HG03159 (cell line): ENCODE data around the gene PHKG2.
"Not testable (repeated sequence)": the region's sequence is repeated elsewhere in the genome, so short reads cannot be mapped to it uniquely, and the experiment has no call there.

Experiments used
- ATAC-seq: cut with Tn5 transposase; IDR thresholded peaks from one replicate; pipeline ENCODE4 v1.9.1; 2021; ENCODE audit warnings: mild to moderate bottlenecking, moderate library complexity; ENCODE audit not compliant: unreplicated experiment

The PHKG2 gene, protein sequence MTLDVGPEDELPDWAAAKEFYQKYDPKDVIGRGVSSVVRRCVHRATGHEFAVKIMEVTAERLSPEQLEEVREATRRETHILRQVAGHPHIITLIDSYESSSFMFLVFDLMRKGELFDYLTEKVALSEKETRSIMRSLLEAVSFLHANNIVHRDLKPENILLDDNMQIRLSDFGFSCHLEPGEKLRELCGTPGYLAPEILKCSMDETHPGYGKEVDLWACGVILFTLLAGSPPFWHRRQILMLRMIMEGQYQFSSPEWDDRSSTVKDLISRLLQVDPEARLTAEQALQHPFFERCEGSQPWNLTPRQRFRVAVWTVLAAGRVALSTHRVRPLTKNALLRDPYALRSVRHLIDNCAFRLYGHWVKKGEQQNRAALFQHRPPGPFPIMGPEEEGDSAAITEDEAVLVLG

DNA sequence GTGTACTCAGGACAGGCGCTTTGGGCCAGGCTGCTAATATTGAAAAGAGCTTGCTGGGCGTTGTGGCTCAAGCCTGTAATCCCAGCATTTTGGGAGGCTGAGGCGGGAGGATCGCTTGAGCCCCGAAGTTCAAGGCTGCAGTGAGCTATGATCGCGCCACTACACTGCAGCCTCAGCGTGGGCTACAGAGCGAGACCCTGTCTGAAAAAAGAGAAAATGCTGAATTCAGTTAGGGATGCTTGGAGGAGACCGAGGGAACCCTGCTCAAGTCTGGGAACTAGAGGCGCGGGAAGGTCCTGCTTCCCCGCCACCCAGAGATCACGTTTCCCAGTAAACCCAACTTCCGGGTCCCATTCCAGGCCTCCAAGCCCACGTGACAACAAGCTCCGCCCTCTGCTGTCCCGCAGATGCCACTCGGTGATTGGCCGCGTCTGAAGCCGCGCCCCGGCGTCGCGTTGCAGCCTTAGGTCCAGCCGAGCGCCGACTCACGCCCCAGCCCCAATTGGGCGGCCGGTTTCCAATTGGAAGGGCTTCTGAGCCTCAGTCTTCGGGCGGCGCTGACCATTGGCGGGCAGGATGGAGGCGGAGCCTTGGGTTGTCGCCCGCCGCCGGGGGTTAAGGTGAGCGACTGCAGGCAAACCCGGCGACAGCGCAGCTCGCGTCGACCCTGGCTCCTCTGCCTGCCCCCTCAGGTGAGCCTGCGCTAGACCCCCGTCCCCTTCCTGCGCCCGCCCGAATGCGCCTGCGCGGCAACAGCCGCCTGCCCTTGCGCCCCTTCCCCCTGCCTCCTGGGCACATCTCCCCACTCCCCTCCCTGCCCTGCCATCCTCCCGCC, at the start of gene PHKG2:
Gene PHKG2 (plus strand): TSS at position 627 of the 835 bp plus-strand sequence. CDS start 396 bp downstream, outside the sequence.
- ATAC-seq: peak; percentile 96

DNA sequence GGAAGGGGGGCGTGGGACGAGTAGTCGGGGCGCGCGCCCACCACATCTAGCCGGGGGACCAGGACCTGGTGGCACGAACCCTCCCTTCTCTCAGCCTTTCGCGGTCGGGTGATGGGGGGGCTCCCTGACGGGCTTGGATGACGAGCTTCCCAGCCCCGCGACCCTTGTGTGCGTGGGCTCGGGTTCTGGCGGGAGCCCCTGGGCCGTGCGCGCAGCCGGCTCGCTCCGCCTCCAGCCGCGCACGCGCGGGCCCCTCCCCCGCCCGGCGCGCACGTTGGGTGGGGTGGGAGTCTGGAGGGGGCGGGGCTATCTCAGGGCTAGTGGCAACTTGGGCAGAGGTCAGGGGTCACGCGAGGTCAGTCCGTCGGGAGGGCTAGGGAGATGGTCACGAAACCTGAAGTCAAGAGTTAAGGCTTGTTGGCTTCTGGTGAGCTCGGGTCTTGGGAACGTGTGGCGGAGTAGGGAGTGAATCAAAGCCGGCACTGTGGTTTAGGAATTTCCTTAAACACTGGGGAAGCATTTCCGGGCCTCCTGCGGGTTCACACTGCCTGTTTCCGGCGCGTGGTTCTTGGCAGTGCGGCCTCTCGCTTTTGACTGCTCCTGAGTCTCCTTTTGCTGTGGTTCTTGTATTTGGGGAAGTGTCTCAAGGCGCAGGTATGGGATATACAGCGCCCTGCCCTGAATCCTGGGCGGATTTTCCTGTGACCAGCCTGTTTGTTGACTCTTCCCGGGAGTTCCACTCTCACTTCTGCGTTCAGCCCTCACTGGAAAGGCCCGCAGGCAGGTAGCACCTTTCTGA, 49.2 kb upstream of the PHKG2 start, which contains the start of gene SRCAP:
Gene SRCAP (plus strand): TSS at position 356 of the 799 bp plus-strand sequence. CDS start 1,654 bp downstream, outside the sequence.
- ATAC-seq: peak; percentile 27

DNA sequence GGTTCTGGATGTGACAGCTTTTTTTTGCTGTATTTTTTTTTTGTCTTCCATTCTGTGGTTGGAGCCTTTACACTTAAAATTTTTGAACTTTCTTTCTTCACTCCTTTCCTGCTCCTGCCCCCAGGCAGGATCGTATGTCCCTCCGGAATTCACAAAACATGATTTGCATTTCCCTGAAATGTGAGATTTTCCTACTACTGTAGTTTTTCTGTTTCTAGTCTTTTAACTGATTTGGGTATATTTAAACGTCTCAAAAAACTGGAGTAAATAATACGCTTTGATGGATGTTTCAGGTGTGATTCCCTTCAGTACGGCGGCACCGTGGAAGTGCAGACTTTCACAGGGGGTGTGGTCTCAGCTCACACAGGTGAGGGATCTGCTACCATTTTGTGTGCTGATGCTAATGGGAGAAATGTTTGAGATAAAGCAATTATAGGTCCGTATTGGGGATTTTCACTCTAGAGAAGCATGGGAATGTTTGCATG, 48.6 kb upstream of the PHKG2 start:
- no peak for ATAC-seq

DNA sequence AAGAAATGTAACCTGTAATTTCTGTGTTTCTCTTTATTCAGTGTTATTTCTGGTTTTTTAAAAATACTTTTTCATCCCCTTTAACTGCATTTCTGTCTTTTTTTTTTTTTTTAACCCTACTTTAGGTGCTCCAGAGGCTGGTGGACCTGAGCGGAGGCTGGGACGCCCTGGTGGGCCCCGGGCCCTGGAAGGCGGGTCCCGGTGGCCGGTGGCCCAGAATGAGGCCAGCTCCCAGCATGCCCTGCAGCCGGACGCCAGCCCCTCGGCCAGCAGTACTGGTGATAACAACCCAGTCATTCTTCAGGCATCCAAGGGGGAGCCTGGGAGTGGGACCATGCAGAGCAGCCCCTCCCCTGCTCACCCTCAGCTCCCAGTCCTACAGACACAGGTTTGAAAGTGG, 47.7 kb upstream of the PHKG2 start:
- no peak for ATAC-seq

DNA sequence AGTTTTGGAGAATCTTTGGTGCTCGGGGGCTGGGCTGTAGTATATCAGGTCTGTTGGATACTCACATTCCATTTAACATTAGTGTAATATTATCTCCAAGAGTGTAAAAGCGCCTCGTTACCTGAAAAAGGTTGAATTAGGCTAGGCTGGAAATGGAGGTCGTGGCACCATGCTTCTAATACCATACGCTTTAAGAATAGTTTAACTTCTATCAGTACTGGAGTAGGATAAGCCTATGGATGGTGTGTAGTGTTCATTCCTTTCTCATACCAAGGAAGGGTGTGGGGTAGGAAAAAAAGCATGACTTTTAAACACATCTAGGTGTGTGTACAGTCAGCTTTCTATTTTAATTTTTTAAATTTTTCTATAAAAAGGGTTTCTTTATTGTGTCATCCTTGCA, 47.3 kb upstream of the PHKG2 start:
- ATAC-seq: no peak

DNA sequence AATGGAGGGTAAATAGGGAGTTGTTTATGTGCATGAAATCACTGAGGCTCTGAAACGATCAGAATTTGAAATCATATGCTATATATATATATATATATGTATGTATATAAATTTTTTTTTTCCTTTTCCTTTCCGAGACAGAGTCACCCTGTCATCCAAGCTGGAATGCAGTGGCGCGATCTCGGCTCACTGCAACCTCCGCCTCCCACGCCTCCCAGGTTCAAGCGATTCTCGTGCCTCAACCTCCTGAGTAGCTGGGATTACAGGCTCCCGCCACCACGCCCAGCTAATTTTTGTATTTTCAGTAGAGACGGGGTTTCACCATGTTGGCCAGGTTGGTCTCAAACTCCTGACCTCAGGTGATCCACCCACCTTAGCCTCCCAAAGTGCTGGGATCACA, 45.2 kb upstream of the PHKG2 start:
- ATAC-seq: not testable (repeated sequence)

DNA sequence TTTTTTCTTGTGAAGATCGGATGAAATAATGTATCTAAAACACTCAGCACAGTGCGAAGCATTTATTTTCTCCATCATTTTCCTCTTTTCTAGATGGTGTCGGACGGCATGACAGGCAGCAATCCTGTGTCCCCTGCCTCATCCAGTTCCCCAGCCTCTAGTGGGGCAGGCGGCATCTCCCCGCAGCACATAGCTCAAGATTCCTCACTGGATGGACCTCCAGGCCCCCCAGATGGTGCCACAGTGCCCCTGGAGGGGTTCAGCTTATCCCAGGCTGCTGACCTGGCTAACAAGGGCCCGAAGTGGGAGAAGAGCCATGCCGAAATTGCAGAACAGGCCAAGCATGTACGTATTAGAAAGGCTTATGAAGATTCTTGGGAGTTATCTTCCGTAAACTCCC, 44.3 kb upstream of the PHKG2 start:
- ATAC-seq: no peak

DNA sequence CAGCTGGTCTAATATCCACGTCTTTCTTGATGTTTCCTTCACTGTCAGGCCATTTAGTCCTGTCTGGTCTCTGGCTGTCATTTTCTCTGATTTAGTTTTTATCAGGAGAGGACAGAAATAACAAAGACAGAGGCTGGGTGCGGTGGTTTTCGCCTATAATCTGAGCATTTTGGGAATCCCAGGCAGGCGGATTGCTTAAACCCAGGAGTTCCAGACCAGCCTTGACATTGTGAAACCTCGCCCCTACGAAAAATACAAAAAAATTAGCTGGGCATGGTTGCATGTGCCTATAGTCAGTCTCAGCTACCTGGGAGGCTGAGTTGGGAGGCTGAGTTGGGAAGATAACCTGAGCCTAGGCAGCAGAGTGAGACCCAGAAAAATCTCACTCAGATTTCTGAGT, 42.2 kb upstream of the PHKG2 start:
- ATAC-seq: no peak

DNA sequence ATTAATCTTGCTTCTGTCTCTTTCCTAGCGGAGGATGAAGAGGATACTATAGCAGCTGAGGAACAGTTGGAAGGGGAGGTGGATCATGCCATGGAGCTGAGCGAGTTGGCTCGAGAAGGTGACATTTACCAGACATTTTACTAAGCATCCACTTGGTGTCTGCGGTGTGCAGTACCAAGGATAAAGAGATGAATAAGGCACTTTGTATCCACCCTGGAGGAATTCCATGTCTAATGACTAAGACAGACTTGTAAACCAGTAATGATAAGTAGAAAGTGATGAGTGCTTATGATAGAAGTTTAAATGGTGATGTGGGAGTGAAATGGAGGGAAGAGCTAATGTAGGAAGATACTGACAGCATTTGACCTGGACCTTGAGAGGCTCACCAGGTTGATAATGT, 37.3 kb upstream of the PHKG2 start:
- no peak for ATAC-seq

DNA sequence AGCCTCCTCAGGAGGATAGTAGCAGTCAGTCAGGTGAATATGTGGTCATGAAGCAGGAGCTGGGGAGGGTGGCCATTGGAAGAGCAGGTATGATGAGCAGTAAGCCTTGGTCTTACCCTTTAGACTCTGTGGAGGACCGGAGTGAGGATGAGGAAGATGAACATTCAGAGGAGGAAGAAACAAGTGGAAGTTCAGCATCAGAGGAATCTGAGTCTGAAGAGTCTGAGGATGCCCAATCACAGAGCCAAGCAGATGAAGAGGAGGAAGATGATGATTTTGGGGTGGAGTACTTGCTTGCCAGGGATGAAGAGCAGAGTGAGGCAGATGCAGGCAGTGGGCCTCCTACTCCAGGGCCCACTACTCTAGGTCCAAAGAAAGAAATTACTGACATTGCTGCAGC, 36.5 kb upstream of the PHKG2 start:
- no peak for ATAC-seq

DNA sequence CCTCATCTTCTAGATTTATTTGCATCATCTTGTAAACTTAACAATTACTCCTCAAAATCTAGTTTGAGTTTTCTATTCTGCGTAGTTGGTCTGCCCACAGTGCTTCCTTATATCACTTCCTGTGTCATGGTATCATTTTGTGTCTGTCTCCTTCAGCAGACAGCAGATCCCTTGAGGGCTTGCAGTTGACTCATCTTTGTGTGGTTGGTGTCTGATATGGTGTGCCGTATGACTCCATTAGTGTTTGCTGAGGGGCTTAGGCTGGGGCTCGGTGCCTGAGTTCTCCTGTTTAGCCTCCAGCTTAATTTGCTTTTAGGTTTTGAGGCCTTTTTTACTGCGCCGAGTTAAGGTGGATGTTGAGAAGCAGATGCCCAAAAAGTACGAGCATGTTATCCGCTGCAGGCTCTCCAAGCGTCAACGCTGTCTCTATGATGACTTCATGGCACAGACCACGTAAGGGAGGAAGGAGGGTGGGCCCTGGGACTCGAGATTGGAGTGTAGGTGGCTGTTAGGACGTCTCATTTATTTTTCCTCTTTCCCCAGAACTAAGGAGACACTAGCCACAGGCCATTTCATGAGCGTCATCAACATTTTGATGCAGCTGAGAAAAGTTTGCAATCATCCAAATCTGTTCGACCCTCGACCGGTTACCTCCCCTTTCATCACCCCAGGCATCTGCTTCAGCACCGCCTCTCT, 32.3 kb upstream of the PHKG2 start:
- no peak for ATAC-seq

DNA sequence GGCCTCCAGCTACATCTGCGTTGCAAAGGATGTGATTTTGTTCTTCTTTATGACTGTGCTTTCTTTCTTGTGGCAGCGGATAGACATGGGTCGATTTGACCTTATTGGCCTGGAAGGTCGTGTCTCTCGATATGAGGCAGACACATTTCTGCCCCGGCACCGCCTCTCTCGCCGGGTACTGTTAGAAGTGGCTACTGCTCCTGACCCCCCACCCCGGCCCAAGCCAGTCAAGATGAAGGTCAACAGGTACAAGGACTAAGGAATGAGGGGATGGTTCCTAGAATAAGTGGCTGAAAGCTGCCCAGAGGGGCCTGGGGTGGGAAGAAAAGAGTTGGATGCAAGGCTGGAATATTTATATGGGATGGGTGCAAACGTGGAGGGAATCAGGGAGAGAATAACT, 28.1 kb upstream of the PHKG2 start:
- no peak for ATAC-seq

DNA sequence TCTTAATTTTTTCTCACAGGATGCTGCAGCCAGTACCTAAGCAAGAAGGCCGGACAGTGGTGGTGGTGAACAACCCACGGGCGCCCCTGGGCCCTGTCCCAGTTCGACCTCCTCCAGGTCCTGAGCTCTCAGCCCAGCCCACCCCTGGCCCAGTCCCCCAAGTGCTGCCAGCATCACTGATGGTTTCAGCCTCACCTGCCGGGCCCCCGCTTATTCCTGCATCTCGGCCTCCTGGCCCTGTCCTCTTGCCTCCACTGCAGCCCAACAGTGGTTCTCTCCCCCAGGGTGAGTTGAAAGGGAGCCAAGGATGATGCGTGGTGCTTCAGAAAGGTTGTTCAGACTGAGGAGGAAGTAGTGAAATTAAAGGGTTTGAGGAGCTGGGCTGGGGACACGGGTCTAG, 27.5 kb upstream of the PHKG2 start:
- ATAC-seq: no peak

DNA sequence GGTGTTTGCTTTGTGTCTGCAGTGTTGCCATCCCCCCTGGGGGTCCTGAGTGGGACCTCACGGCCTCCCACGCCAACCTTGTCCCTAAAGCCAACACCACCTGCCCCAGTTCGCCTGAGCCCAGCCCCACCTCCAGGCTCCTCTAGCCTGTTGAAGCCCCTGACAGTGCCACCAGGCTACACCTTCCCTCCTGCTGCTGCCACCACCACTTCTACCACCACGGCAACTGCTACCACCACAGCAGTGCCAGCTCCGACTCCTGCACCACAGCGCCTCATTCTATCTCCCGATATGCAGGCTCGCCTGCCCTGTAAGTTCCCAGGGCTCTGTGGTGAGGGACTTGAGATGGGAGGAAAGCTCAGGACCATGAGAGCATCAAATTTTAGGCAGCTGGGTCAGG, 27.1 kb upstream of the PHKG2 start:
- ATAC-seq: no peak

DNA sequence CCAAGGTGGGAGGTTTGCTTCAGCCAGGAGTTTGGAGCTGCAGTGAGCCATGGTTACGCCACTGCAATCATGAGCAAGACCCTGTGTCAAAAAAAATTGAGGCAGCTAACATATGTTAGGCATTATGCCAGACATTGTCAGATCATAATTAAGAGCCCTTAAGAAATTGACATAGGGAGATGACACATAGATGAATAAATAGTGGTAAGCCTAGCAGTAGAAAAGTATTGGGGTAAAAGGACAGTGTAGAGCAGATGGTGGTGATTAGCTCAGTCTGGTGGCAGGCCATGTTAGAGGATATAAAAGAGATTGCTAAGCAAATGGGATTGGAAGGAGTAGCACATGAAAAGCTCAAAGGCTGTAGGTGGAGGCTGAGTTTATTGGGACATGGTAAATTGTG, 26.6 kb upstream of the PHKG2 start:
- ATAC-seq: no peak

DNA sequence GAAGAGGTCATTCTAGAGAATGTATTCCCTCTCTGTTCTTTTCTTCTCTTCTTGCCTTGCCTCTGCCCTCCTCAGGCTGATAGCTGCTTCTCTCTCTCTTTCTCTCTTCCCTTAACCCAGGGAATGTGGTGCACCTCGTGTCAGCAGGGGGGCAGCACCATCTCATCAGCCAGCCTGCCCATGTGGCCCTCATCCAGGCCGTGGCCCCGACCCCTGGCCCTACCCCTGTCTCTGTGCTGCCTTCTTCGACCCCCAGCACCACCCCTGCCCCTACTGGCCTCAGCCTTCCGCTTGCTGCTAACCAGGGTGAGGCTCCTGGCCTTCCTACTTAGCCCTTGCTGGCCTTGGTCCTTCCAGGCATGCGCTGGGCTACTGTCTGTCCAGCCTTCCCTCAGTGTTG, 25.8 kb upstream of the PHKG2 start:
- no peak for ATAC-seq

DNA sequence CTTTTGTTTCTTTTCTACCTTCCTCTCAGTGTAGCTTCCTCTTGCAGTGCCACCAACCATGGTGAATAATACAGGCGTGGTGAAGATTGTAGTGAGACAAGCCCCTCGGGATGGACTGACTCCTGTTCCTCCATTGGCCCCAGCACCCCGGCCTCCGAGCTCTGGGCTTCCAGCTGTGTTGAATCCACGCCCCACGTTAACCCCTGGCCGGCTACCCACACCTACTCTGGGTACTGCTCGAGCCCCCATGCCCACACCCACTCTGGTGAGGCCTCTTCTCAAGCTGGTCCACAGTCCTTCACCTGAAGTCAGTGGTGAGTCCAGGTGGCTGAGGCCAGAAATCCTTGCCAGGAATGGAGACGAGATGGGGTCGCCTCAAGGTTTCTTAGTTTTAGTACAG, 25.3 kb upstream of the PHKG2 start:
- ATAC-seq: no peak

DNA sequence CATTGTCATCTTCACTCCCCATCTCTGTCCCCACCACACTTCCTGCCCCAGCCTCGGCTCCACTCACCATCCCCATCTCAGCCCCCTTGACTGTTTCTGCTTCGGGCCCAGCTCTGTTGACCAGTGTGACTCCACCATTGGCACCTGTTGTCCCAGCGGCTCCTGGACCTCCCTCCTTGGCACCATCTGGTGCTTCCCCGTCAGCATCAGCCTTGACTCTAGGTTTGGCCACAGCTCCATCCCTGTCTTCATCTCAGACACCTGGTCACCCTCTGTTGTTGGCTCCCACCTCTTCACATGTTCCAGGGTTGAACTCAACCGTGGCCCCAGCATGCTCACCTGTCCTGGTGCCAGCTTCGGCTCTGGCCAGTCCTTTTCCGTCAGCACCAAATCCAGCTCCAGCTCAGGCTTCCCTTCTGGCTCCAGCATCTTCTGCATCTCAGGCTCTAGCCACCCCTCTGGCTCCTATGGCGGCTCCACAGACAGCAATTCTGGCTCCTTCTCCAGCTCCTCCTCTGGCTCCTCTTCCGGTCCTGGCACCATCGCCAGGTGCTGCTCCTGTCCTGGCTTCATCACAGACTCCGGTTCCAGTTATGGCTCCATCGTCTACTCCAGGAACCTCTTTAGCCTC, 24.4 kb upstream of the PHKG2 start:
- ATAC-seq: no peak

DNA sequence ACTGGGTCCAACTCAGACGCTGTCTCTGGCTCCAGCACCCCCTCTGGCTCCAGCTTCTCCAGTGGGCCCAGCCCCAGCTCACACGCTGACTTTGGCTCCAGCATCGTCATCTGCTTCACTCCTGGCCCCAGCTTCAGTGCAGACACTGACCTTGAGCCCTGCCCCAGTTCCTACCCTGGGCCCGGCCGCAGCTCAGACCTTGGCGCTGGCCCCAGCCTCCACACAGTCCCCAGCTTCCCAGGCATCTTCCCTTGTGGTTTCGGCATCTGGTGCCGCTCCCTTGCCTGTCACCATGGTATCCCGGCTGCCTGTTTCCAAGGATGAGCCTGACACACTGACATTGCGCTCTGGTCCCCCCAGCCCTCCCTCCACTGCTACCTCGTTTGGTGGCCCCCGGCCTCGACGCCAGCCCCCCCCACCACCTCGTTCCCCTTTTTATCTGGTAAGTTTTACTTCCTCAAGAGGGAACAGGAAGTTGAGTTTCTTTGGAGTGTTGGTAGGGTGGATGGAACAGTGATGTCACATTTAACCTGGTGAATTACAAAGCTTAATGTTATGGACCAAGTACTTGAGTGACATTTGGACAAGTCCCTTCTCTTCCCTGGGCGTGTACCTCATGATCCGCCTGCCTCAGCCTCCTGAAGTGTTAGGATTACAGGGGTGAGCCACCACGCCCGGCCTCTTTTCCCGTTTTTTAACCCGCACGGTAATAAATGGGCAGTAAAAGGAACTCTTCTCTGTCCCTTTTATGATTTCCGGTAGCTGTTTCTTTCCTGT, 23.4 kb upstream of the PHKG2 start:
- ATAC-seq: no peak
